CD8-positive, alpha-beta memory T cell (primary cell): ENCODE measurements around the gene STRN. TPM values are rescaled to one million over a fixed set of nuclear protein-coding genes. Genes with fewer than 3 reads are reported as not detected.

Experiments used
- CTCF ChIA-PET: fragments of 350-600 bp; sonication (Branson Sonifier 250); formaldehyde crosslinking; loops from one replicate; lab custom pipeline; 2021; ENCODE audit warnings: antibody characterized with exemption; lab: Charles Lee
- POLR2A ChIA-PET: fragments of 350-600 bp; sonication (Branson Sonifier 250); formaldehyde crosslinking; loops from one replicate; lab custom pipeline; 2021; ENCODE audit warnings: antibody characterized with exemption; lab: Charles Lee
- DNase-seq, 5 donors: peaks; one replicate each; pipeline versions ENCODE4 v3.0.0 to v3.0.0-alpha.2; 2020 to 2022; ENCODE audit warnings: mixed read lengths in 1 of 5
- H3K27ac ChIP-seq: one replicate; pipeline ENCODE4 v1.7.0; 2013; ENCODE audit warnings: low read depth, mild to moderate bottlenecking, low read length, moderate library complexity
- H3K27me3 ChIP-seq: 2 replicates; pipeline ENCODE4 v1.7.0; 2013; ENCODE audit warnings: low read length, mild to moderate bottlenecking; ENCODE audit not compliant: insufficient read depth, poor library complexity, severe bottlenecking
- H3K36me3 ChIP-seq: 2 replicates; pipeline ENCODE4 v1.7.0; 2013; ENCODE audit warnings: mild to moderate bottlenecking, low read length, moderate library complexity; ENCODE audit not compliant: insufficient read depth
- H3K4me1 ChIP-seq: 2 replicates; pipeline ENCODE4 v1.7.0; 2013; ENCODE audit warnings: mild to moderate bottlenecking, low read length, moderate library complexity; ENCODE audit not compliant: insufficient read depth
- H3K4me3 ChIP-seq: 2 replicates; pipeline ENCODE4 v1.7.0; 2013; ENCODE audit warnings: mild to moderate bottlenecking, low read length
- H3K9me3 ChIP-seq: 2 replicates; pipeline ENCODE4 v1.7.0; 2013; ENCODE audit warnings: mild to moderate bottlenecking, low read length
- H3K27ac Mint-ChIP-seq, 8 donors: one replicate each; pipeline ENCODE4 v1.8.0; 2020 to 2021; ENCODE audit warnings: mixed read lengths in 8 of 8, mild to moderate bottlenecking in 6 of 8, inconsistent platforms in 3 of 8, moderate library complexity in 3 of 8
- H3K27me3 Mint-ChIP-seq, 2 donors: one replicate each; pipeline ENCODE4 v1.8.0; 2020 to 2021; ENCODE audit warnings: mixed read lengths in 2 of 2, mild to moderate bottlenecking in 1 of 2, moderate library complexity in 1 of 2
- H3K36me3 Mint-ChIP-seq, 3 donors: one replicate each; pipeline ENCODE4 v1.8.0; 2020 to 2021; ENCODE audit warnings: mixed read lengths in 3 of 3, inconsistent platforms in 1 of 3, mild to moderate bottlenecking in 1 of 3
- H3K4me1 Mint-ChIP-seq, 3 donors: one replicate each; pipeline ENCODE4 v1.8.0; 2020 to 2021; ENCODE audit warnings: mixed read lengths in 3 of 3, inconsistent platforms in 1 of 3, mild to moderate bottlenecking in 1 of 3
- H3K4me3 Mint-ChIP-seq, 7 donors: one replicate each; pipeline ENCODE4 v1.8.0; 2020 to 2021; ENCODE audit warnings: mixed read lengths in 7 of 7, mild to moderate bottlenecking in 6 of 7, moderate library complexity in 4 of 7, inconsistent platforms in 2 of 7
- H3K9me3 Mint-ChIP-seq, 5 donors: one replicate each; pipeline ENCODE4 v1.8.0; 2020 to 2022; ENCODE audit warnings: mixed read lengths in 5 of 5, mild to moderate bottlenecking in 3 of 5, moderate library complexity in 2 of 5, inconsistent platforms in 1 of 5
- polyA plus RNA-seq: library from polyadenylated mRNA; unstranded; fragments of 300-500 nt; fragmentation: Illumina TruSeq; gene quantifications from one replicate; pipeline ENCODE4 v1.2.3, GENCODE V29; 2021
- total RNA-seq, 2 experiments: library from RNA; stranded (reverse); gene quantifications; one replicate each; pipeline ENCODE4 v1.2.3, GENCODE V29; 2021

STRN gene
- total and polyA plus RNA-seq, 3 experiments from 2014 or later = 10.5 to 28.3 (median 26.9) TPM

DNA sequence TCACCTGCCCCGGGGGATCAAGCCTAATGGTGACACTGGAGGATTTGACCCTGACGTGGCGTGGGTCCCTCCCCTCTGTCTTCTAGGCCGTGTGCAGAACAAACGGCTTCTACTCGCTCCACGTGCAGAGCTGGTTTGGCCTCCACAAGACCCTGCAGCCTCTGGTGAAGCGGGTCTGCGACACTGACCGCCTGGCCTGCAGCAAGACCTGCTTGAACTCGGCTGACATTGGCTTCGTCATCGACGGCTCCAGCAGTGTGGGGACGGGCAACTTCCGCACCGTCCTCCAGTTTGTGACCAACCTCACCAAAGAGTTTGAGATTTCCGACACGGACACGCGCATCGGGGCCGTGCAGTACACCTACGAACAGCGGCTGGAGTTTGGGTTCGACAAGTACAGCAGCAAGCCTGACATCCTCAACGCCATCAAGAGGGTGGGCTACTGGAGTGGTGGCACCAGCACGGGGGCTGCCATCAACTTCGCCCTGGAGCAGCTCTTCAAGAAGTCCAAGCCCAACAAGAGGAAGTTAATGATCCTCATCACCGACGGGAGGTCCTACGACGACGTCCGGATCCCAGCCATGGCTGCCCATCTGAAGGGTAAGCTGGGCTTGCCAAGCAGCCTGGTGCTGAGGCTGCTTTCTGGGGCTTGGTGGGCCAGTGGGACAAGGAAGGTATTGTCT is 157.8 kb downstream of the STRN start:
- H3K9me3 Mint-ChIP-seq = no peaks in the 10 kb centered on the region
- Histone ChIP-seq H3K27me3 (no peaks in the 10 kb centered on the region), H3K27ac (no peak overlapping the region), H3K9me3 (no peaks in the 10 kb centered on the region), H3K36me3 (no peaks in the 10 kb centered on the region), H3K4me1 (no peaks in the 10 kb centered on the region), H3K4me3 (no peak overlapping the region)
- H3K27me3 Mint-ChIP-seq = peaks cover 5% of the 10 kb centered on the region in 2 donors
- no peak for DNase-seq
- H3K36me3 Mint-ChIP-seq = no peaks in the 10 kb centered on the region
- no peak overlapping the region for H3K27ac Mint-ChIP-seq
- H3K4me1 Mint-ChIP-seq = peaks cover 0 to 4% (median 0%) of the 10 kb centered on the region in 3 donors
- no peak overlapping the region for H3K4me3 Mint-ChIP-seq
- POLR2A ChIA-PET = no interaction called here
- CTCF ChIA-PET = no interaction called here

DNA sequence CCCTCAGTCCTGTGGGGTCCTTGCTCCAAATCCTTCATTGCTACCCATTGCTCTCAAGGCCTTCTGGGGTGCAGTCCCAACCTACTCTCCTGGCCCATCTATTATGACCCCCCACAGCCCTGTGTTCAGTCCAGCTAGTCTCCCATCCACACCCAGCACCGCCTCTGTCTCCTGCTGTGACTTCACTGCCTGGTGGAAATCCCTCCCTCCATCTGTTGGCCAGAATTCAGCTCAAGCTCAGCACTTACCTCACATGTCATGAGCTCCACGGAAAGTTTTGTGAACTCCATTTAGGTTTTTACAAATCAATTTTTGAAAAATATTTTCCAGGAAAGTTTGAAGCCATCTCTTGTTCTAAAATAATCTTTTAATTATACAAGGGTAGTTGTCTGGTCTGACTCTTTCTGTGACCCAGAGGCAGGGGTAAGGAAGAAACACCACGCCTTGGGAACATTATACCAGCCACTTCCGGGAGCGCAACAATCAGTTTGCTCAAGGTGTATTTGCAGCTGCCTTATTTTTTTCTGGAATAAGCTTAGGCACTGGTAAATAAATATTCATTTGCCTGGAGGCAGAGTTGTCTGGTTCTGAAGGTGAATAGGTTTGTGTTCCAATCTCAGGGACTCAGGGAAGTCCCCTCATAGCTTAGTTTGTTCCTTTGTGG is 159.0 kb downstream of the STRN start:
- Histone ChIP-seq H3K4me1 (no peaks in the 10 kb centered on the region), H3K27me3 (no peaks in the 10 kb centered on the region), H3K36me3 (no peaks in the 10 kb centered on the region), H3K27ac (no peak overlapping the region), H3K4me3 (no peak overlapping the region), H3K9me3 (no peaks in the 10 kb centered on the region)
- Mint-ChIP-seq H3K36me3 (no peaks in the 10 kb centered on the region), H3K27me3 (peaks cover 4 to 6% of the 10 kb centered on the region in 2 donors), H3K27ac (peak overlapping the region in 2 of 8 donors; percentile 61 to 94), H3K9me3 (no peaks in the 10 kb centered on the region), H3K4me1 (peaks cover 0 to 5% (median 4%) of the 10 kb centered on the region in 3 donors), H3K4me3 (no peak overlapping the region)
- ChIA-PET CTCF (interaction anchor here (0.8 kb wide), 1 partner anchor 22 kb away, joined by 3 read pairs; no protein-coding TSS in a partner anchor), POLR2A (no interaction called here)
- DNase-seq = no peak

DNA sequence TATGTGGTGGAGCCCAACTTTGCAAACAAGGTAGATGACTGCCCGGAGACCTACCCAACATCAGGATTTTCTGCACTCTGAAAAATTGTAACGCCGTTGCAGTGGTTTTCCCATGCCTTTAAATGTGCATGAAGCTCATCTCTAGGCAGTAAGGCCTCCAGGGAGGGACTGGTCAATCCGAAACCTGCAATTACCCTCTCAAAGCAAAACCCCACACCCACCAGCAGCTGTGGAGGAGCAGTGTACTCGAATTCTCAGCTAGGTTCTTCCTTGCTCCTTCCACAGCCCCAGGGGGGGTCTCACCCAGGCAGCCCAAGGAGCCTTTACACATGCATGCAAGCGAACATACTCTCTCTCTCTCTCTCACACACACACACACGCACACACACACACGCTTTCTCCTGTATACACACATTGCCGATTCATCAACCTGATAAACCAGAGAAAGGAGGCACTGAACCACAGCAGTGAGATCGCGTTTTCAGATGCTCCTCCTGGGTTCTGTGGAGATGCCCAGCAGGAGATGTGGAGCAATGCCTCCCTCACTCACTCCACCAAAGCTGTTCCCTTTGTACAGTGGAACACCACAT is 160.6 kb downstream of the STRN start:
- no peaks in the 10 kb centered on the region for H3K4me1 ChIP-seq

DNA sequence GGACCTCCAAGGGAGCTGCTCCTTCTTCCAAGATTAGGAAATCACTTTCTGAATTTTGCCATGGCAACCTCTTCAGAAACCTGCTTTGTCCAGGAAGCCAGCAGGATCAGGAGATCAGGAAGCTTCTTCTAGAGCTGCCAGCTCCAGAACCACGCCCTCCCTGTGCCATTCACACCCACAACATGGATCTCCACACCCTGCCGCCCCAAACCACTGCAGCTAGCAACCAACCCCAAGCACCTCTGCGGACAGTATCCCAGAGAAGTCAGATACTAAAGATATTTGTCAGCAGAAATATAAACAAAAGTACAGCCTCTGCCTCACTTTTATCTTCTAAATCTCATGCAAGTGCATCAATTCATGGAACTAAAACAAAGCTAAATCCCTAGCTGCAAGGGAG is 163.4 kb downstream of the STRN start:
- H3K27me3 ChIP-seq = no peaks in the 10 kb centered on the region
- POLR2A ChIA-PET = no interaction called here
- H3K4me3 ChIP-seq = no peak overlapping the region
- Mint-ChIP-seq H3K4me1 (peaks cover 26 to 35% (median 30%) of the 10 kb centered on the region in 3 donors), H3K36me3 (no peaks in the 10 kb centered on the region), H3K9me3 (no peaks in the 10 kb centered on the region), H3K27me3 (peaks cover 6 to 16% of the 10 kb centered on the region in 2 donors), H3K4me3 (no peak overlapping the region), H3K27ac (peak overlapping the region in 1 of 8 donors; percentile 47)
- H3K36me3 ChIP-seq = no peaks in the 10 kb centered on the region
- H3K9me3 ChIP-seq = no peaks in the 10 kb centered on the region
- H3K27ac ChIP-seq = no peak overlapping the region
- no peak for DNase-seq
- peaks cover 4% of the 10 kb centered on the region for H3K4me1 ChIP-seq
- CTCF ChIA-PET = no interaction called here

More for the DNA sequence above, 160.6 kb downstream of the STRN start:
- DNase-seq = no peak
- peaks cover 11 to 14% (median 13%) of the 10 kb centered on the region in 3 donors for H3K4me1 Mint-ChIP-seq
- no peaks in the 10 kb centered on the region for H3K27me3 ChIP-seq
- no peaks in the 10 kb centered on the region for H3K9me3 Mint-ChIP-seq
- no peak overlapping the region for H3K4me3 ChIP-seq
- no peaks in the 10 kb centered on the region for H3K9me3 ChIP-seq
- H3K27ac ChIP-seq = no peak overlapping the region
- ChIA-PET CTCF (interaction anchor here (1.4 kb wide), 1 partner anchor 21 kb away, joined by 4 read pairs; no protein-coding TSS in a partner anchor), POLR2A (no interaction called here)
- no peak overlapping the region for H3K4me3 Mint-ChIP-seq
- H3K27me3 Mint-ChIP-seq = peaks cover 2 to 6% of the 10 kb centered on the region in 2 donors
- H3K36me3 ChIP-seq = no peaks in the 10 kb centered on the region
- H3K36me3 Mint-ChIP-seq = no peaks in the 10 kb centered on the region
- peak overlapping the region in 2 of 8 donors; percentile 3 to 24 for H3K27ac Mint-ChIP-seq

DNA sequence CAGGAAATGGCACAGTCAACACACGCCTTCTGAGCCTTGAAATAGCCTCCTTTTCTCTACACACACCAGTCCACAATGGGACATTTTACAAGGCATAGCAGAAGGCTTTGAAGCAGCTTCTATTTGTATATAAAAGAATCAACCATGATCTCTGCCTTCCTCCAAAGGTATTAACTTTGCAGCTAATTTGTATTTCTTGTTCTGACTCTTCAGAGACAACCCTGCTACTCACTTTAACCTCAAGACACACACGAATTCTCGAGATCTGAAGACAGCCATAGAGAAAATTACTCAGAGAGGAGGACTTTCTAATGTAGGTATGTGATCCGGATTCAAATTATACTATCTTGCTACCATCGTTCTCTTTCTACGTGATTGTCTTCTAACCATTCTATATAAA is 165.2 kb downstream of the STRN start:
- H3K4me3 Mint-ChIP-seq = peak overlapping the region in 5 of 7 donors; percentile 41 to 81 (median 59)
- no peak for DNase-seq
- H3K4me1 ChIP-seq = peaks cover 4% of the 10 kb centered on the region

DNA sequence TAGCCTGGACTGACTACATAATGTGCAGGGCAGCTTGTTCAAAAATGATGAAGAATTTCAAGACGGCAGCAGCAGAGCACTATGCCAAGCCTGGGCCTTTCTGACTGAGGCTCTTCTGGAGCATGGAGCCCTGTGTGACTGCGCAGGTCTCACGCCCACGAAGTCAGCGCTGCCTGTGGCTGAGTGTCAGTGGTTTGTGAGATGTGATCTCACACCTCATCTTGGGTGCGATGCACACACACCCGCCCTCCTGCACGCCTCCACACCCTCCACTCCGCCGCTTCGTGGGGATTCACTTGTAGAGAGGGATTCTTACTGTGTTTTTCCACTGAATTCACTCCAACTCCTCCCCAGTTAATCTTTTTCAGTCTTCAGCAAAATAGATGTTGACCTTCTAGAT is 166.0 kb downstream of the STRN start:
- no peak overlapping the region for H3K27ac ChIP-seq
- no peaks in the 10 kb centered on the region for H3K9me3 Mint-ChIP-seq
- H3K9me3 ChIP-seq = no peaks in the 10 kb centered on the region
- peak overlapping the region in 7 of 8 donors; percentile 45 to 93 (median 77) for H3K27ac Mint-ChIP-seq
- peak in 4 of 5 donors; percentile 30 to 75 (median 60) for DNase-seq
- ChIA-PET CTCF (interaction anchor here (1.0 kb wide), 1 partner anchor 15 kb away, joined by 5 read pairs; no protein-coding TSS in a partner anchor), POLR2A (no interaction called here)
- peaks cover 3 to 29% of the 10 kb centered on the region in 2 donors for H3K27me3 Mint-ChIP-seq
- H3K4me1 ChIP-seq = peaks cover 4% of the 10 kb centered on the region
- H3K4me1 Mint-ChIP-seq = peaks cover 34 to 45% (median 40%) of the 10 kb centered on the region in 3 donors
- no peaks in the 10 kb centered on the region for H3K36me3 ChIP-seq
- no peaks in the 10 kb centered on the region for H3K36me3 Mint-ChIP-seq
- no peak overlapping the region for H3K4me3 ChIP-seq
- no peaks in the 10 kb centered on the region for H3K27me3 ChIP-seq
- H3K4me3 Mint-ChIP-seq = peak overlapping the region in 6 of 7 donors; percentile 41 to 81 (median 61)

More for the DNA sequence above, 165.2 kb downstream of the STRN start:
- Mint-ChIP-seq H3K4me1 (peaks cover 37 to 45% (median 40%) of the 10 kb centered on the region in 3 donors), H3K27ac (peak overlapping the region; percentile 38 to 93 (median 67)), H3K36me3 (no peaks in the 10 kb centered on the region), H3K9me3 (no peaks in the 10 kb centered on the region), H3K27me3 (peaks cover 3 to 29% of the 10 kb centered on the region in 2 donors)
- no peaks in the 10 kb centered on the region for H3K27me3 ChIP-seq
- ChIA-PET POLR2A (no interaction called here), CTCF (no interaction called here)
- H3K36me3 ChIP-seq = no peaks in the 10 kb centered on the region
- H3K9me3 ChIP-seq = no peaks in the 10 kb centered on the region
- H3K27ac ChIP-seq = no peak overlapping the region
- H3K4me3 ChIP-seq = no peak overlapping the region

- Histone ChIP-seq H3K9me3 (no peaks in the 10 kb centered on the region), H3K27me3 (no peaks in the 10 kb centered on the region), H3K4me3 (no peak overlapping the region), H3K27ac (no peak overlapping the region), H3K36me3 (no peaks in the 10 kb centered on the region), H3K4me1 (peaks cover 4% of the 10 kb centered on the region)
- peaks cover 34 to 45% (median 40%) of the 10 kb centered on the region in 3 donors for H3K4me1 Mint-ChIP-seq
- ChIA-PET CTCF (no interaction called here), POLR2A (no interaction called here)
- peaks cover 1 to 29% of the 10 kb centered on the region in 2 donors for H3K27me3 Mint-ChIP-seq
- peak overlapping the region in 7 of 8 donors; percentile 29 to 89 (median 60) for H3K27ac Mint-ChIP-seq
- H3K9me3 Mint-ChIP-seq = no peaks in the 10 kb centered on the region
- peak in 1 of 5 donors; percentile 24 for DNase-seq
- H3K36me3 Mint-ChIP-seq = no peaks in the 10 kb centered on the region
- peak overlapping the region in 6 of 7 donors; percentile 4 to 82 (median 29) for H3K4me3 Mint-ChIP-seq
These were observed 167.6 kb downstream of the STRN start for GRCh38 chr2:36798724-36799123.
